ENCODE data around the gene USH2A. TPM values are rescaled to one million over a fixed set of nuclear protein-coding genes. Genes with fewer than 3 reads are reported as not detected.

The USH2A gene
- total and polyA plus RNA-seq, 8 donors, result 0.37 to 0.58 TPM; not detected in 6

GRCh38 chr1:215739025-215739424 is 684.2 kb downstream of the USH2A start:
- H3K27me3 ChIP-seq, result no peaks in the 10 kb centered on the region
- TF ChIP-seq POLR2A (IDR thresholded peaks at IDR 0.05) (no peak), EP300 (IDR thresholded peaks at IDR 0.05) (no peak), POLR2AphosphoS5 (IDR thresholded peaks at IDR 0.05) (no peak)
- TF ChIP-seq, protein P1, sequence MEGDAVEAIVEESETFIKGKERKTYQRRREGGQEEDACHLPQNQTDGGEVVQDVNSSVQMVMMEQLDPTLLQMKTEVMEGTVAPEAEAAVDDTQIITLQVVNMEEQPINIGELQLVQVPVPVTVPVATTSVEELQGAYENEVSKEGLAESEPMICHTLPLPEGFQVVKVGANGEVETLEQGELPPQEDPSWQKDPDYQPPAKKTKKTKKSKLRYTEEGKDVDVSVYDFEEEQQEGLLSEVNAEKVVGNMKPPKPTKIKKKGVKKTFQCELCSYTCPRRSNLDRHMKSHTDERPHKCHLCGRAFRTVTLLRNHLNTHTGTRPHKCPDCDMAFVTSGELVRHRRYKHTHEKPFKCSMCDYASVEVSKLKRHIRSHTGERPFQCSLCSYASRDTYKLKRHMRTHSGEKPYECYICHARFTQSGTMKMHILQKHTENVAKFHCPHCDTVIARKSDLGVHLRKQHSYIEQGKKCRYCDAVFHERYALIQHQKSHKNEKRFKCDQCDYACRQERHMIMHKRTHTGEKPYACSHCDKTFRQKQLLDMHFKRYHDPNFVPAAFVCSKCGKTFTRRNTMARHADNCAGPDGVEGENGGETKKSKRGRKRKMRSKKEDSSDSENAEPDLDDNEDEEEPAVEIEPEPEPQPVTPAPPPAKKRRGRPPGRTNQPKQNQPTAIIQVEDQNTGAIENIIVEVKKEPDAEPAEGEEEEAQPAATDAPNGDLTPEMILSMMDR (IDR thresholded peaks at IDR 0.05), result no peak
- H3K9me3 ChIP-seq, result peaks cover 0 to 6% (median 4%) of the 10 kb centered on the region in 4 donors
- H3K4me1 ChIP-seq, result no peaks in the 10 kb centered on the region
- WGBS, 5 donors, result 81 to 88% (median 83%) methylated on average over 3 of the region's 3 CpGs
- H3K4me3 ChIP-seq, result no peak overlapping the region
- intact Hi-C loops (cut with DNase I; ENCODE audit: low total_unique reads), result no loop called here
- no peaks in the 10 kb centered on the region for H3K36me3 ChIP-seq
- no peak overlapping the region for H3K27ac ChIP-seq
- no peak for DNase-seq

DNA sequence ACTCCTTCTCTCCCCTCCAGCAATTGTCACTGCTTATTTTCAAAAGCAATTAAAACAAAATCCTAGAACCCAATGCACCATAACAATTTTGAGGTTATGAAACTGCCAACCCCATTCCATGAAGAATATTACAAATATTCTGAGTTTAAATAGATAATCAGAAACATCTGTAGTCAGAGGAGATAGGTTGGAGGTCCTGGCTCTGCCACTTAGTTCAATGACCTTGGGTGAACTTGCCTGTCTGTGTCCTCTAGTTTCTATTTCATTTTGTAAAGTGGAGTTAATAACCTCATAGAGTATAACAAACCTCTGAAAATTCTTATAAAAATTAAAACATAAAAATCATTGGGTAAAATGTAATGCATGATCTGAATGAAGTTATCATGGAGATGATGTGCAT is 691.5 kb downstream of the USH2A start:
- H3K9me3 ChIP-seq, result peaks cover 0 to 13% (median 9%) of the 10 kb centered on the region in 4 donors
- no peak overlapping the region for H3K27ac ChIP-seq
- no peak overlapping the region for H3K4me3 ChIP-seq
- intact Hi-C loops (cut with DNase I; ENCODE audit: low total_unique reads), result no loop called here
- H3K27me3 ChIP-seq, result no peaks in the 10 kb centered on the region
- DNase-seq, result no peak
- no peaks in the 10 kb centered on the region for H3K36me3 ChIP-seq
- no peaks in the 10 kb centered on the region for H3K4me1 ChIP-seq
- TF ChIP-seq, protein P1 (IDR thresholded peaks at IDR 0.05), result no peak
- TF ChIP-seq POLR2A (IDR thresholded peaks at IDR 0.05) (no peak), EP300 (IDR thresholded peaks at IDR 0.05) (no peak), POLR2AphosphoS5 (IDR thresholded peaks at IDR 0.05) (no peak)

GRCh38 chr1:215730600-215730999 is 692.6 kb downstream of the USH2A start:
- no peak overlapping the region for H3K27ac ChIP-seq
- no peak for TF ChIP-seq POLR2A (IDR thresholded peaks at IDR 0.05)
- H3K4me3 ChIP-seq, result no peak overlapping the region
- H3K4me1 ChIP-seq, result no peaks in the 10 kb centered on the region
- 86 to 89% (median 87%) methylated on average over 3 of the region's 3 CpGs for WGBS, 5 donors
- DNase-seq, result no peak
- no peaks in the 10 kb centered on the region for H3K27me3 ChIP-seq
- H3K36me3 ChIP-seq, result no peaks in the 10 kb centered on the region
- intact Hi-C loops (cut with DNase I; ENCODE audit: low total_unique reads), result no loop called here
- H3K9me3 ChIP-seq, result peaks cover 0 to 13% (median 9%) of the 10 kb centered on the region in 4 donors

DNA sequence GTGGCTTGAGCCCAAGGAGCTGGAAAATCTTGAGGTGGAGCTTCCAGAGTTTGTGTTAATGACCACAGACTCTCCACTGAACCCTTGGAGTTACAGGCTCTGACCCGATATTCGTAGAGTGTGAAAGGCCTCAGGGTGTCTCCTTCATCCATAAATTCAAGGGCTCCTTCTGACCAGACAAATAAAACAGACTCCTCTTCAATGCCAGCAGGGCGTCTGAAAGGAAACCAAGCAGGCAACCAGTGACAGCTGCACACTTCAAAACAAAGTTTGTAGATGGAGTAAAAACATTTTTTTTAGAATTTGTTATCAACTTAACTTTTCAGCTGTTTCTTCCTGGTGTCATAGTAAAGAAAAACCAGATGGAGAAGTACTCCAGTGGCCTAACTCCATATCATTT is 695.1 kb downstream of the USH2A start:
- no peaks in the 10 kb centered on the region for H3K36me3 ChIP-seq
- no peaks in the 10 kb centered on the region for H3K9me3 ChIP-seq
- H3K27me3 ChIP-seq, result no peaks in the 10 kb centered on the region
- TF ChIP-seq EP300 (IDR thresholded peaks at IDR 0.05), result no peak
- H3K4me3 ChIP-seq, result no peak overlapping the region
- H3K4me1 ChIP-seq, result no peaks in the 10 kb centered on the region
- no peak for DNase-seq
- H3K27ac ChIP-seq, result no peak overlapping the region
- intact Hi-C loops (cut with DNase I; ENCODE audit: low total_unique reads), result no loop called here
- WGBS, 5 donors, result 40 to 72% (median 60%) methylated on average over 3 of the region's 3 CpGs

DNA sequence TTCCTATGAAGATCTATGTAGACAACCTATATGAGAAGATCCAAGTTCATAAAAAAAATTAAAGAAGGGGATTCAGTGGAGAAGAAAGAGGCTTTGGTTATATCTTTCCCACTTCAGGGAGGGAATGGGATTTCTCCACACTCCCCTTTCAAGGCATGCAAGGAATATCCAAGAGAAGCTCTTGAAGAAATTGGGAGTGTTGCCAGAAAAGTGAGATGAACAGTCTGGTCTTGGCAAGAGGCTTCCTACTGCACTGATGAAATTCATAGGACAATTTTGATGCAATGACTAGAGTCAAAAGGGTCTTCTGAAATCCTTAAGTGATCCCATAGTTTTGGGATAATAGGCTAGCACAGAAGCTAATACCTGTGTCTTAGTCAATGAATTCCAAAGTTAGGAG is 703.1 kb downstream of the USH2A start:
- no peaks in the 10 kb centered on the region for H3K36me3 ChIP-seq
- no peaks in the 10 kb centered on the region for H3K9me3 ChIP-seq
- no peaks in the 10 kb centered on the region for H3K4me1 ChIP-seq
- intact Hi-C loops (cut with DNase I; ENCODE audit: low total_unique reads), result no loop called here
- peak in 1 of 2 donors; percentile 24 for DNase-seq
- TF ChIP-seq POLR2A (IDR thresholded peaks at IDR 0.05) (no peak), POLR2AphosphoS5 (IDR thresholded peaks at IDR 0.05) (no peak), EP300 (IDR thresholded peaks at IDR 0.05) (no peak)
- TF ChIP-seq, protein P1 (IDR thresholded peaks at IDR 0.05), result no peak
- no peak overlapping the region for H3K4me3 ChIP-seq
- H3K27me3 ChIP-seq, result no peaks in the 10 kb centered on the region
- no peak overlapping the region for H3K27ac ChIP-seq

GRCh38 chr1:215719552-215719951 is 703.7 kb downstream of the USH2A start:
- Histone ChIP-seq H3K9me3 (no peaks in the 10 kb centered on the region), H3K27ac (no peak overlapping the region), H3K4me1 (no peaks in the 10 kb centered on the region), H3K4me3 (no peak overlapping the region), H3K27me3 (no peaks in the 10 kb centered on the region), H3K36me3 (no peaks in the 10 kb centered on the region)
- DNase-seq, result no peak
- intact Hi-C loops (cut with DNase I; ENCODE audit: low total_unique reads), result no loop called here
- TF ChIP-seq POLR2AphosphoS5 (IDR thresholded peaks at IDR 0.05) (no peak), POLR2A (IDR thresholded peaks at IDR 0.05) (no peak), EP300 (IDR thresholded peaks at IDR 0.05) (no peak)
- TF ChIP-seq, protein P1 (IDR thresholded peaks at IDR 0.05), result no peak
